H9 (cell line): ENCODE results near the gene ZNF425. TPM values are rescaled to one million over a fixed set of nuclear protein-coding genes. Genes with fewer than 3 reads are reported as not detected.

Experiments
- DNase-seq: peaks from one replicate; pipeline ENCODE4 v3.0.0-alpha.2; 2017
- H2AFZ ChIP-seq: one replicate; pipeline ENCODE4 v1.6.1; 2013; ENCODE audit warnings: mild to moderate bottlenecking, low read length, control low read depth, moderate library complexity
- H2AK5ac ChIP-seq: 2 replicates; pipeline ENCODE4 v1.6.1; 2013; ENCODE audit warnings: low read length, control low read depth, mixed read lengths; ENCODE audit not compliant: insufficient read length
- H2BK120ac ChIP-seq: one replicate; pipeline ENCODE4 v1.6.1; 2013; ENCODE audit warnings: low read depth, mild to moderate bottlenecking, low read length, control low read depth, inconsistent platforms; ENCODE audit not compliant: poor library complexity, severe bottlenecking
- H2BK12ac ChIP-seq: 2 replicates; pipeline ENCODE4 v1.6.1; 2013; ENCODE audit warnings: low read length, control low read depth, mixed read lengths, low read depth; ENCODE audit not compliant: insufficient read length
- H2BK15ac ChIP-seq: 2 replicates; pipeline ENCODE4 v1.6.1; 2013; ENCODE audit warnings: low read depth, low read length, control low read depth
- H2BK20ac ChIP-seq: one replicate; pipeline ENCODE4 v1.6.1; 2013; ENCODE audit warnings: low read depth, mild to moderate bottlenecking, low read length, control low read depth, inconsistent platforms; ENCODE audit not compliant: poor library complexity, severe bottlenecking
- H2BK5ac ChIP-seq: 2 replicates; pipeline ENCODE4 v1.6.1; 2013; ENCODE audit warnings: low read length, control low read depth, mixed read lengths; ENCODE audit not compliant: insufficient read length
- H3K14ac ChIP-seq: 2 replicates; pipeline ENCODE4 v1.6.1; 2013; ENCODE audit warnings: low read length, control low read depth; ENCODE audit not compliant: insufficient read depth
- H3K18ac ChIP-seq: 2 replicates; pipeline ENCODE4 v1.6.1; 2013; ENCODE audit warnings: low read depth, mild to moderate bottlenecking, mixed read lengths, low read length, control low read depth; ENCODE audit not compliant: insufficient read length
- H3K23ac ChIP-seq: 2 replicates; pipeline ENCODE4 v1.6.1; 2013; ENCODE audit warnings: low read length, control low read depth, mixed read lengths, low read depth; ENCODE audit not compliant: insufficient read length
- H3K23me2 ChIP-seq: 2 replicates; pipeline ENCODE4 v1.6.1; 2013; ENCODE audit warnings: low read depth, mild to moderate bottlenecking, mixed read lengths, low read length, control low read depth; ENCODE audit not compliant: insufficient read length, poor library complexity, severe bottlenecking
- H3K27ac ChIP-seq: 2 replicates; pipeline ENCODE4 v1.5.1; 2013; ENCODE audit warnings: low read length, control low read depth, mixed read lengths, low read depth; ENCODE audit not compliant: insufficient read length
- H3K27me3 ChIP-seq: 2 replicates; pipeline ENCODE4 v1.6.1; 2013; ENCODE audit warnings: low read length, control low read depth, inconsistent platforms; ENCODE audit not compliant: insufficient read depth
- H3K4ac ChIP-seq: 2 replicates; pipeline ENCODE4 v1.6.1; 2013; ENCODE audit warnings: low read depth, mild to moderate bottlenecking, control low read depth, inconsistent platforms, low read length, moderate library complexity
- H3K4me1 ChIP-seq: 2 replicates; pipeline ENCODE4 v1.6.1; 2013; ENCODE audit warnings: low read length, control low read depth, inconsistent platforms; ENCODE audit not compliant: insufficient read depth
- H3K4me2 ChIP-seq: 2 replicates; pipeline ENCODE4 v1.6.1; 2013; ENCODE audit warnings: low read length, control low read depth, mixed read lengths; ENCODE audit not compliant: insufficient read length, insufficient read depth
- H3K56ac ChIP-seq: 2 replicates; pipeline ENCODE4 v1.6.1; 2013; ENCODE audit warnings: low read depth, mild to moderate bottlenecking, mixed read lengths, low read length, control low read depth; ENCODE audit not compliant: insufficient read length
- H3K79me1 ChIP-seq: 2 replicates; pipeline ENCODE4 v1.6.1; 2013; ENCODE audit warnings: low read depth, mild to moderate bottlenecking, moderate library complexity, low read length, control low read depth, inconsistent platforms; ENCODE audit not compliant: insufficient read depth, poor library complexity, severe bottlenecking
- H3K79me2 ChIP-seq: 2 replicates; pipeline ENCODE4 v1.6.1; 2013; ENCODE audit warnings: low read length, control low read depth, inconsistent platforms; ENCODE audit not compliant: insufficient read depth
- H3K9ac ChIP-seq: 2 replicates; pipeline ENCODE4 v1.6.1; 2013; ENCODE audit warnings: low read length, control low read depth, mixed read lengths; ENCODE audit not compliant: insufficient read length; ENCODE audit errors: extremely low read depth
- H3K9me3 ChIP-seq: one replicate; pipeline ENCODE4 v1.6.1; 2013; ENCODE audit warnings: low read depth, low read length, inconsistent platforms; ENCODE audit not compliant: control insufficient read depth
- H3T11ph ChIP-seq: one replicate; pipeline ENCODE4 v1.6.1; 2013; ENCODE audit warnings: mild to moderate bottlenecking, low read length, control low read depth, inconsistent platforms
- H4K20me1 ChIP-seq: one replicate; pipeline ENCODE4 v1.6.1; 2013; ENCODE audit not compliant: control insufficient read depth, insufficient read length, insufficient read depth
- H4K5ac ChIP-seq: 2 replicates; pipeline ENCODE4 v1.6.1; 2013; ENCODE audit warnings: low read depth, mild to moderate bottlenecking, mixed read lengths, low read length, control low read depth; ENCODE audit not compliant: insufficient read length
- H4K8ac ChIP-seq: replicated peaks from 2 replicates; pipeline ENCODE4 v1.6.1; 2013; ENCODE audit warnings: low read length, control low read depth, mixed read lengths, low read depth; ENCODE audit not compliant: insufficient read length
- H4K91ac ChIP-seq: 2 replicates; pipeline ENCODE4 v1.6.1; 2013; ENCODE audit warnings: low read depth, mild to moderate bottlenecking, moderate library complexity, mixed read lengths, low read length, control low read depth; ENCODE audit not compliant: insufficient read length
- H3K27ac Mint-ChIP-seq, 3 experiments: 2 replicates in 2 of 3; 3 replicates in 1 of 3; pipeline ENCODE4 v1.8.0; 2020 to 2021; ENCODE audit warnings: mixed read lengths in 3 of 3, mild to moderate bottlenecking in 1 of 3, moderate library complexity in 1 of 3
- H3K27me3 Mint-ChIP-seq: 2 replicates; pipeline ENCODE4 v1.8.0; 2021; ENCODE audit warnings: low read depth, mild to moderate bottlenecking, moderate library complexity, mixed read lengths
- H3K36me3 Mint-ChIP-seq, 3 experiments: 2 replicates in 2 of 3; 3 replicates in 1 of 3; pipeline ENCODE4 v1.8.0; 2020 to 2021; ENCODE audit warnings: low read depth in 3 of 3, mixed read lengths in 3 of 3; ENCODE audit not compliant: insufficient read depth in 1 of 3
- H3K4me1 Mint-ChIP-seq, 2 experiments: 2 replicates each; pipeline ENCODE4 v1.8.0; 2020; ENCODE audit warnings: mixed read lengths in 2 of 2
- H3K4me3 Mint-ChIP-seq, 2 experiments: 2 replicates in 1 of 2; 3 replicates in 1 of 2; pipeline ENCODE4 v1.8.0; 2020 to 2021; ENCODE audit warnings: mild to moderate bottlenecking in 2 of 2, mixed read lengths in 2 of 2, moderate library complexity in 1 of 2
- H3K9me3 Mint-ChIP-seq, 2 experiments: 2 replicates in 1 of 2; 3 replicates in 1 of 2; pipeline ENCODE4 v1.8.0; 2020; ENCODE audit warnings: mild to moderate bottlenecking in 2 of 2, mixed read lengths in 2 of 2, moderate library complexity in 1 of 2
- CTCF ChIP-seq: fragments of 200-600 bp; sonication (generic); conservative IDR thresholded peaks from 3 replicates; pipeline ENCODE4 v1.8.0; 2021; ENCODE audit warnings: antibody characterized with exemption, mild to moderate bottlenecking
- WGBS: extraction: QIAGEN DNeasy Blood & Tissue Kit; methylation state at CpG from one replicate; pipeline ENCODE4 v1.1.7; 2013; ENCODE audit warnings: missing lambda C conversion rate, low lambda C conversion rate, mixed read lengths; ENCODE audit not compliant: insufficient read length; ENCODE audit errors: extremely low coverage; 5-methylcytosine and 5-hydroxymethylcytosine counted together
- total RNA-seq: library from RNA; stranded (reverse); gene quantifications from 2 replicates; pipeline ENCODE4 v1.2.1, GENCODE V29; 2021

The ZNF425 gene
- total RNA-seq, 1 experiment from 2014 or later: 5.4 TPM

- peaks cover 48 to 69% (median 64%) of the 10 kb centered on the region in 3 experiments for H3K36me3 Mint-ChIP-seq
- no peak for TF ChIP-seq CTCF
These were observed 44.2 kb downstream of the ZNF425 start for GRCh38 chr7:149081914-149082313.

More at GRCh38 chr7:149081914-149082313, 44.2 kb downstream of the ZNF425 start:
- H3K4me1 ChIP-seq: 0 out of 2 replicates have a peak, but pooled peaks cover 2% of the 10 kb centered on the region
- H3K27me3 ChIP-seq: no peaks in the 10 kb centered on the region
- no peak overlapping the region for H4K8ac ChIP-seq
- H3K79me2 ChIP-seq: no peaks in the 10 kb centered on the region
- no peak overlapping the region for H2BK20ac ChIP-seq
- H4K20me1 ChIP-seq: no peaks in the 10 kb centered on the region
- H2BK12ac ChIP-seq: no peak overlapping the region
- H3K27me3 Mint-ChIP-seq: no peaks in the 10 kb centered on the region
- no peak overlapping the region for H3K18ac ChIP-seq
- H3K9ac ChIP-seq: no peak overlapping the region
- H2BK15ac ChIP-seq: no peak overlapping the region
- peak overlapping the region in 1 of 3 experiments; percentile 82; a peak in 2 of 7 replicates for H3K27ac Mint-ChIP-seq
- peaks cover 27 to 28% of the 10 kb centered on the region in 2 experiments for H3K9me3 Mint-ChIP-seq
- no peak overlapping the region for H3K27ac ChIP-seq
- no CpG with 5 or more reads among the region's 6 CpGs for WGBS
- DNase-seq: no peak
- peaks cover 3% of the 10 kb centered on the region for H3K79me1 ChIP-seq
- no peak overlapping the region for H3K56ac ChIP-seq
- H2AFZ ChIP-seq: no peak overlapping the region
- H3K4me1 Mint-ChIP-seq: peaks cover 3 to 8% of the 10 kb centered on the region in 2 experiments; a peak in 3 of 4 replicates
- no peaks in the 10 kb centered on the region for H3K9me3 ChIP-seq
- H3K4ac ChIP-seq: no peak overlapping the region
- H3T11ph ChIP-seq: no peak overlapping the region
- no peak overlapping the region for H4K91ac ChIP-seq
- H2BK5ac ChIP-seq: no peak overlapping the region
- H4K5ac ChIP-seq: no peak overlapping the region
- no peak overlapping the region for H3K4me3 Mint-ChIP-seq
- H3K14ac ChIP-seq: no peak overlapping the region
- H3K23me2 ChIP-seq: no peaks in the 10 kb centered on the region
- H2AK5ac ChIP-seq: no peak overlapping the region
- no peak overlapping the region for H2BK120ac ChIP-seq
- H3K4me2 ChIP-seq: no peak overlapping the region
- no peak overlapping the region for H3K23ac ChIP-seq
